Right lobe of liver (tissue), 4 donors: Measurements from ENCODE around the gene PLXNA2.

Source experiments
- POLR2A ChIP-seq: fragments of 450-650 bp; IDR thresholded peaks from one replicate; pipeline ENCODE4 v1.6.1; 2017; ENCODE audit warnings: antibody characterized with exemption, mild to moderate bottlenecking
- TF ChIP-seq, protein P1 (sequence below), 4 donors: fragments of 200-600 bp in 3 of 4; fragments of 450-650 bp in 1 of 4; IDR thresholded peaks; one replicate each; pipeline versions ENCODE4 v1.5.1 to v1.8.0; 2016 to 2022; ENCODE audit warnings: antibody characterized with exemption in 4 of 4, mild to moderate bottlenecking in 2 of 4
- donor health status: DM: no; HTN: no; CAD: no.
- donor health status: DM: no; HTN: no; CAD: no.
- donor health status: DM: no; HTN: yes; CAD: no.

DNA sequence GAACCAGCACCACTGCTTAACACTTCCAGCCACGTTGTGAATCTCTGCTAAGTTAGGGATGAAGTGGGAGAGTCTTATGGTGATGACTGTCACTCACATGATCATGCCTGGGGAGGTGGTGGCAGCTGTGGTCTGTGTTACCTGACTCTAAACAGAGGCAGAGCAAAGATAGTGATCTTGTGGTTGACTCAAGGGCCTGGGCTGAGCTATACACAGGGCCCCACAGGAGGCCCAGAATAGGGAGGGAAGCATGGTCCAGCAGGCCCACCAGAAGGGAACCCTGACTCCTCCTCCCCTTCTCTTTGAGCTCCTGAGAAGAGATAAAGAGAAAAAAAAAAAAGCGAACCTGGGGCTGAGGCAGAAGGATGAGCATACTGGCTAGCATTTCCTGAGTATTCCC is 55.0 kb downstream of the PLXNA2 start:
- TF ChIP-seq, protein P1, sequence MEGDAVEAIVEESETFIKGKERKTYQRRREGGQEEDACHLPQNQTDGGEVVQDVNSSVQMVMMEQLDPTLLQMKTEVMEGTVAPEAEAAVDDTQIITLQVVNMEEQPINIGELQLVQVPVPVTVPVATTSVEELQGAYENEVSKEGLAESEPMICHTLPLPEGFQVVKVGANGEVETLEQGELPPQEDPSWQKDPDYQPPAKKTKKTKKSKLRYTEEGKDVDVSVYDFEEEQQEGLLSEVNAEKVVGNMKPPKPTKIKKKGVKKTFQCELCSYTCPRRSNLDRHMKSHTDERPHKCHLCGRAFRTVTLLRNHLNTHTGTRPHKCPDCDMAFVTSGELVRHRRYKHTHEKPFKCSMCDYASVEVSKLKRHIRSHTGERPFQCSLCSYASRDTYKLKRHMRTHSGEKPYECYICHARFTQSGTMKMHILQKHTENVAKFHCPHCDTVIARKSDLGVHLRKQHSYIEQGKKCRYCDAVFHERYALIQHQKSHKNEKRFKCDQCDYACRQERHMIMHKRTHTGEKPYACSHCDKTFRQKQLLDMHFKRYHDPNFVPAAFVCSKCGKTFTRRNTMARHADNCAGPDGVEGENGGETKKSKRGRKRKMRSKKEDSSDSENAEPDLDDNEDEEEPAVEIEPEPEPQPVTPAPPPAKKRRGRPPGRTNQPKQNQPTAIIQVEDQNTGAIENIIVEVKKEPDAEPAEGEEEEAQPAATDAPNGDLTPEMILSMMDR (IDR thresholded peaks at IDR 0.05), result no peak
- no peak for TF ChIP-seq POLR2A
